Limb (tissue), 2 donors: Measurements from ENCODE around the gene ARRB2.
A peak's percentile ranks its signal among the peaks of the same experiment; 100 is the strongest.

Experiments
- DNase-seq, 2 donors: peaks; one replicate each; pipeline ENCODE4 v3.0.0-alpha.2; 2016; ENCODE audit errors: extremely low spot score in 2 of 2

The ARRB2 gene

GRCh38 chr17:4725646-4726310 lies 15.3 kb downstream of the ARRB2 start:
- no peak for DNase-seq

- DNase-seq = no peak
Observed at GRCh38 chr17:4728124-4728523, 17.7 kb downstream of the ARRB2 start.

- DNase-seq = no peak
Observed at GRCh38 chr17:4733073-4733531, 22.7 kb downstream of the ARRB2 start.

DNA sequence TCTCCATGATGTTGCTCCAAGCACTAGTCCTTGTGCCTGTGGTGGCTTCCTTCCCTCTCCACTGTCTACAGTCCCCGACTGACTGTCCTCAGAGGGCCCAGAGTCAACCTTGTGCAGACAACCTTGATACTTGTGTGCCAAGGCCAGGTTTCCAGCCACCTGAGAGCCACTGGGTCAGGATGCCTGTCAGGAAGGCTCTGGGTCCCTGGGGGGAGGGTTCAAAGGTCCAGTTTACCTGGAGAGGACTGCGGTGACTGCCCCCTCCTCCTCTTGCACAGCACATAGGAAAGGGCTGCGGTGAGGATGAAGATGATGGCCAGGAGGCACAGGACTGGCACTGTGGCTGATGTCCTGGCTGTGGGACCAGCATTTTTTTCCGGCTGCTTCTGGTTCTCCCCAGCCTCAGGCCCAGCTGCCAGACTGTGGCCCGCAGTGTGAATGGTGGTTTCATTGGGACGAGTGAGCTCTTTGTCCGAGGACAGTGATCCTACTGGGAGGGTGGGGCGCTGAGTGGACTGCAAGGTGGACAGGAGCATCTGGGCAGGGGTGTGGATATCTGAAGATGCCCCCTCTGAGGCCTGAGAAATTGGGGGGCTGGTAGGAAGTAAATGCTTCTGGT lies 24.5 kb downstream of the ARRB2 start:
- DNase-seq = no peak

DNA sequence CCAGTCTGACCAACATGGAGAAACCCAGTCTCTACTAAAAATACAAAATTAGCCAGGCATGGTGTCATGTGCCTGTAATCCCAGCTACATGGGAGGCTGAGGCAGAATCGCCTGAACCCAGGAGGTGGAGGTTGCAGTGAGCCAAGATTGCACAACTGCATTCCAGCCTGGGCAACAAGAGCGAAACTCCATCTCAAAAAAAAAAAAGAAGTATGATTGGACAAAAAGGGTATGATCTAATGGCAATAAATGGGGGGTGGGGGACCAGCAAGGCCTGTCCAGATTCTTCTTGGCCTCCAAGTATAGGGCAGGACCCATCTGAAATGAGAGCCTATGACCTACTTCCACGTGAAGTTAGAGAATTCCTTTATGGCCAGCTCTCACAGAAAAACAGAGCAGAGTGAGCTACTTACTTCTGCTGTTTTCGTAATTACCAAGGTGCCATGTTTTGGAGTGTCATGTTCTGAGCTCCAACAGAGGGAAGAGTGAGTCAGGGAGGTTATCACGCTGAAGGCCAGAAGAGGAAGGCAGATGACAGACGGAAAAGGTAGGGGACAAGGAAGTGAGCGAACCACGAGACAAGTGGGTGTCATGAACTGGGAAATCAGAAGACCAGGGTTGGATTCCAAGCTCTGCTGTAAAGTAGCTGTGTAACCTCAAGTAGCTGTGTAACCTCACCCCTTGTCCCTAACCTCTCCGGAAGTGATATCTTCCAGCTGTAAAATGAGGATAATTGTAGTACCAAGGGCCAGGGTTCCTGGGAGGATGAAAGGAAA lies 25.6 kb downstream of the ARRB2 start:
- no peak for DNase-seq

DNA sequence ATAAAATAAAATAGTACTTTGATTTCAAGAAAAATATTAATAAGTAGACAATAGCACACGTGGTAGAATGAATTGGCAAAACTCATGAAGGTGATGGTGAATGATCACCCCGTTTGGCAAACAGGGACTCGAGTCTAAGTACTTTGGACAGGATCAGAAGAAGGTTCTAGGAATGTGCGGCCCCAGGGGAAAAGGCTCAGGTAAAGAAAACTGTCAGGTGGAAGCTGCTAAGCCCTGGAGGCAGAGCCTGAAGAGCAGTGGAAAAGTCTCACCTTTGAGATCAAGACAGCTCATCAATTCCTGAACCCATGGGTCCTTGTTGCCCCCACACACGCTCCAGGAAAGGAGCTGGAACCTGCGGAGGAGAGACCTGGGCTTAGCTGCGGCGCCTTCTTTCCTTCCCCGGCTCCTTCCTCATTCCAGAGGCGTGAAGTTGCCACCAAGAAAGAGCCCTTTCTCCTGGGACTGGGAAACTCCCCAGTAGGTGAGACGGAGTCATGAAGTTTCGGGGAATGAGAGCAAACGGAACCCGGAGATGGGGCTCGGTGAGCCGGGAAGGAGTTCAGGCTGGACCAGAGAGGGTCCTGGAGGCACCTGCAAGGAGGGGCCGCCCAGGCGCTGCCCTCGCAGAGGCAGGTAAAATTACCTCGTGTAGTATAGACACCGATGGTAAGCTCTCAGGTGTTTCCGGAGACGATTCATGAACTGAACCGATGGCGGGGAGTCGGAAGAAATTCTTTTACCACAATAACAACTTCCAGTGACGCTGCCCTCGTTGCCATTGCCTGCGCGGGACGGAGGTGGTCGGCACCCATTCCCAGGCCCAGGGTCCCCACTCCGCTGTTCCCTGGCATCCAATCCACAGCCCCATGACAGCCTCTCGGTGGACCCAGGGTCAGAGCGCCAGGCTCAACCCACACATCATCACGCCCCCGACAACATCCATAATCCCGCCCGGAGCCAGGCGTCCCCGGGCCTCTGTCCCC lies 28.0 kb downstream of the ARRB2 start:
- DNase-seq = no peak

DNA sequence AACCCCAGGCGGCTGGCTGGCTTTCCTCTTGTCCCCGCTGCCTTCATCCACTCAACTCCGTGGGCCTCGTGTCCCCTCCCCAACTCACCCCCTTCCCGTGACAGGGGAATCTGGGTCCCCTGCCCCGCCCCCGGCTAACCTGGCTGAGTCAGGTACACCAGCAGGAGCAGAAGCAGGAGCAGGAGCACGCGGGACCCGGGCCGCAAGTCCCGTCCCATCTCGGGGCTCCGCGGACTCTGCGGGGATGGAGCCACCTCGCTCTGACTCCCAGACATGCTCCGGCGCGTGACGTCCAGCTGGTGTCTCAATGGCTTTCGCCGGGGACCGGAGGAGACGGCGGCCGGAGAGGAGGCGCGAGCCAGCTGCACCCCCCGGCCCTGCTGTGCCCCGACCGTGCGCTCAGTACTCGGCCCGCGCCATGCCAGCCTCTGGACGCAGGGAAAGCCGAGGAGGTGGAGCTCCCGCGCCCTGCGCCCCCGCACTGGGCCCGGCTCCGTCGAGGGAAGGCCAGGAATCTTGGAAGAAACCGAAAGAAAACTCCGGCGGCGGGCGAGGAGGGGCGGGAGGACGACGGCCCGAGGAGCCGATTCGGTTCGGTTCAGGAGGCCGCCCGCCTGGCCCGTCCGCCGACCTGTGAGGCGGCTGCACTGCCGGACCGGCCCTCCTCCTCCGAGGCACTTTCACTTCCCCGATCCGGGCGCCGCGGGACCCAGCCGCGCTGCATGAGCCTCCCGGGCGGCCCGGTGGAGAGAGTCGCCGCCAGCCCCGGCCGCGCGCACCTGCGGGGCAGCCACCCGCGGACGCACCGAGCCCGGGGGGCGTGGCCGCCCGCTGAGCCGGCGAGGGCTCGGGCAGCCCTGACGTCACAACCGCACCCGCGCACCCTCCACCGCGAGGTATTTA lies 28.9 kb downstream of the ARRB2 start, which contains the start of the genes CXCL16 and ZMYND15:
Gene CXCL16, minus strand, starts transcription at position 807 of the 903 bp plus-strand sequence. Its CDS starts 589 bp downstream, at position 218.
Gene ZMYND15, plus strand, starts transcription at position 712 of the 903 bp plus-strand sequence. CDS start 716 bp downstream, outside the sequence.
- DNase-seq = peak in 1 of 2 donors; percentile 61

DNA sequence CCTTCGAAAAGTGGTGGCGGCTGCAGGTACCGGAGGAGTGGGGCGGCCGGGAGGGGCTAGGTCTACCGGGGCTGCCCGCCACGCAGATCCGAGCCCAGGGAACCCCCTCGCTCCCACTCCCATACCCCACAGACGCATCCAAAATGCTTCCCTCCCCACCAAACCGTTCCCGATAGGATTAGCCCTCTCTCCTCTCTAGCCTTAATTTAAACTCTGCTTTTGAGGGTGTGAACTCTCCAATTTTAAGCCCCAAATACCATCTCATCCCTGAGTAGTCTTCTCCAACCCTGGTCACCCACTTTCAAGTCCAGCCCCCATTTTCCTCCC lies 29.6 kb downstream of the ARRB2 start:
- DNase-seq = no peak

- DNase-seq = no peak
Observed at GRCh38 chr17:4740584-4740983, 30.2 kb downstream of the ARRB2 start.

DNA sequence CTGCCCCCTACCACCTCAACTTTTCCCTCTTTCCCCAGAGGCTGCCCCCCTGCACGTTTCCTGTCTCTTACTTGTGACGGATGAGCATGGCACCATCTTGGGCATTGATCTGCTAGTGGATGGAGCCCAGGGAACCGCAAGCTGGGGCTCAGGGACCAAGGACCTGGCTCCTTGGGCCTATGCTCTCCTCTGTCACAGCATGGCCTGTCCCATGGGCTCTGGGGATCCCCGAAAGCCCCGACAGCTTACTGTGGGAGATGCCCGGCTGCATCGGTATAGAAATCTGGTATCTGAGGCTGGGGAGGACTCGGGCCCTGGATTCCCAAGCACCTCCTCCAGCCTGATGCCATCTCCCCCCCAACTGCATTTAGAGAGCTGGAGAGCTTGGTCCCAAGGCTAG lies 31.1 kb downstream of the ARRB2 start:
- DNase-seq = no peak

DNA sequence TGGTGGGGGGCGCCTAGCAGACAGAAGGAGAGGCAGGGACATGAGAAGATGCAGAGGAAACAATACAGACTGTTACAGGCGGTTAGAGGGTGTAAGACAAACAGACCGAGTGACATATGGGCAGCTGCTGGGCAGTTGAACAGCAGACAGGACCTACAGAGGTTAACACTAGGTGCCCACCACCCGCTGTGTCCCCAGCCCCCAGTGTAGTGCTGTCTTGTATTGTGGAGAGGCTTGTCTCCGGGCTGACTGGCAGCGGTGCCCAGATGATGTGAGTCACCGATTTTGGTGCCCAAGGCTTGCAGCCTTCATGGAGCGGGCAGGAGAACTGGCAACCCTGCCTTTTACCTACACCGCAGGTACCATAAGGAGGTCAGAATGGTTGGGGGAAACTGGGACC lies 31.7 kb downstream of the ARRB2 start:
- DNase-seq = no peak

DNA sequence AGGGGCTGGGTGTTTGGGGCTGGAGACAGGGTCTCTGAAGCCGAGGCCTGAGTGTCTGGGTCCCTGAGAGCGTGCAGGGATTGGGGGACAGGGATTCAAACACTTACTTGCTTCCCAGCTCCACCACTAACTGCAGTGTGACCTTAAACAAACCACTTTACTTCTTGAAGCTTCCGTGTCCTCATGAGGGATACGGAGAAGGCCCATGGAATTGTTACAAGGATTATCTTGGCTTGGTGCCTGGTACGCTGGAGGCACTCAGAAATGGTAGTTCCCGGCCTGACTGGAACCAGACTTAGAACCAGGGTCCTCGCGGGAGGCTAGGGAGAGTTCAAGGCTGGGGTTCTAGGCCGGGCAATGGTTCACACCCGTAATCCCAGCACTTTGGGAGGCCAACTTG lies 32.2 kb downstream of the ARRB2 start:
- no peak for DNase-seq

GRCh38 chr17:4743216-4743615 lies 32.8 kb downstream of the ARRB2 start:
- no peak for DNase-seq

- no peak for DNase-seq
Observed at GRCh38 chr17:4743898-4744297, 33.5 kb downstream of the ARRB2 start.

DNA sequence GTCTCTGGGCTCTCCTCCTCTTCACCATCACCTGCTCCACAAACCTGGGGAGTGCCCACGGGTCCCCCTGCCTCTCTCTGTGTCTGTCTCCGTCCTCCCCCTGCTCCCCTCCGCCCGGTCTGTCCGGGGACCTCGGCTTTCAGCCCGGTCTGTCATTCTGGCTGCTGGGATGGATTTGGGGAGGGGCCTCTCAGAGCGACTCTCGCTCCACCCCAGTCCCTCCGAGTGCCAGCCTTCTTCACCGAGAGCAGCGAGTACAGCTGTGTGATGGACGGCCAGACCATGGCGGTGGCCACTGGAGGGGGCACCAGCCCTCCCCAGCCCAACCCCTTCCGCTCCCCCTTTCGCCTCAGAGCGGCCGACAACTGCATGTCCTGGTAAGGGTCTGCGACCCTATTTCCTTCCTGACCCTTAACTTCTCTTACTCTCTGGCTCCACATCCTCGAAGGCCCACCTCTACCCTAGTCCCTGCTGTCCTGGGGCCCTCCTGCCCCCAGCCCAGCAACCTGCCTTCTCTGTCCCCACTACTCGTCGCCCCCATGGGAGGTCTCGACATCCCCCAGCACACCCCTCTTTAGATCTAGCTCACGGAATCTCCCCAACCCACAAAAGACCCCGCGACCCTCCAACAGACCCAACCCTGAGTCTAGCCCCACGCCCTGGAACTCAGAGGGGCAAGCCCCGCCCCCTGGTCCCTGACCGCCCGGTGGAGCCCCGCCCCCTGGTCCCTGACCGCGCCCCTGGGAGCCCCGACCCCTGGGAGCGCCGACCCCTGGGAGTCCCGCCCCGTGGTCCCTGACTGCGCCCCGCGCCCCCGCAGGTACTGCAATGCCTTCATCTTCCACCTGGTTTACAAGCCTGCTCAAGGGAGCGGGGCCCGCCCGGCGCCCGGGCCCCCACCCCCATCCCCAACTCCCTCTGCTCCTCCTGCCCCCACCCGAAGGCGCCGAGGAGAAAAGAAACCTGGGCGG lies 34.9 kb downstream of the ARRB2 start:
- no peak for DNase-seq

GRCh38 chr17:4747847-4748246 lies 37.4 kb downstream of the ARRB2 start:
- no peak for DNase-seq

GRCh38 chr17:4748686-4749085 lies 38.3 kb downstream of the ARRB2 start:
- DNase-seq = no peak

DNA sequence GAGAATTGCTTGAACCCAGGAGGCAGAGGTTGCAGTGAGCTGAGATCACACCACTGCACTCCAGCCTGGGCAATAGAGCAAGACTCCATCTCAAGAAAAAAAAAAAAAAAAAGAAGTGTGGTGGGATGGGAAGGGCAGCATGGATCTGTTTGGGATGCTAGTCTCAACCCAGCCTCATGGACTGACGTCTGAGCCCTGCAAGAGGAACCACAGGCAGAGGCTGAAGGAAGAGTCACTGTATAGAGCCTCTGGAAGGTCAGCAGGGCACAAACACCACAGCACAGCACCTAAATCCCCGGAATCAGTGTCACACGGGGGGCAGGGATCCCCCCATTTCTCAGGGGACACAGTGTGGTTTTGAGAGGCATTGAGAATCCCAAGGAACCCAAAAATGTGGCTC lies 40.2 kb downstream of the ARRB2 start:
- DNase-seq = no peak

- no peak for DNase-seq
Observed at GRCh38 chr17:4751932-4752331, 41.5 kb downstream of the ARRB2 start.
